ENCODE measurements around the gene GSTM3.
"Not testable (repeated sequence)": the region's sequence is repeated elsewhere in the genome, so short reads cannot be mapped to it uniquely, and the experiment has no call there.

The GSTM3 gene

GRCh38 chr1:109773900-109774485 is 33.2 kb upstream of the GSTM3 start:
- DNase-seq (ENCODE audit: low read depth) = no peak

GRCh38 chr1:109773203-109773899 is 32.5 kb upstream of the GSTM3 start:
- no peak for DNase-seq (ENCODE audit: low read depth)

DNA sequence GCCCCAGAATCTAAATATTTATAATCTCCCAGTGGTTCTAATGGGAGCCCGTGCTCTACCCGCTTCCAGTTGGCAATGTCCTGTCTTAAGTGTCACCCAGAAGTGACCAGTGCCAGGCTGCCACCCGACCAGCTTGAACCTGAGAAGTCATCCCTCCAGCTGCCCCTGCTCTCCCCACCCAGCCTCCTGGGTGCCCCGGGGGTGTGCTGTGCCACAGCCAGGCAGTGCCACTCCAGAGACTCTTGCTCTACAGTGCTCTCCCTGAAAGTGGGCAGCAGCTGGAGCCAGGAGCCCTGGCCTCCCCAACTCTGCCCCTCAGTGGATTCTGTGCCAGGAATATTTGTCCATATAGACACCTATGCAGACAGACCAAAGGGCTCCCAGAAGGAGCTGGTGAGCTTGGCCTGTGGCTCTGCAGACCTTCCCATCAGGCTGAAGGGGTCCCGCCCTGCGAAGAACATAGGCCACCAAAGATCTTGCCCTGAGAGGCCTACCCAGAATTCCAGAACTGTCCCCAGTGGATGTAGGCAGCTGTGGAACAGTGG is 31.9 kb upstream of the GSTM3 start:
- DNase-seq (ENCODE audit: low read depth) = no peak

DNA sequence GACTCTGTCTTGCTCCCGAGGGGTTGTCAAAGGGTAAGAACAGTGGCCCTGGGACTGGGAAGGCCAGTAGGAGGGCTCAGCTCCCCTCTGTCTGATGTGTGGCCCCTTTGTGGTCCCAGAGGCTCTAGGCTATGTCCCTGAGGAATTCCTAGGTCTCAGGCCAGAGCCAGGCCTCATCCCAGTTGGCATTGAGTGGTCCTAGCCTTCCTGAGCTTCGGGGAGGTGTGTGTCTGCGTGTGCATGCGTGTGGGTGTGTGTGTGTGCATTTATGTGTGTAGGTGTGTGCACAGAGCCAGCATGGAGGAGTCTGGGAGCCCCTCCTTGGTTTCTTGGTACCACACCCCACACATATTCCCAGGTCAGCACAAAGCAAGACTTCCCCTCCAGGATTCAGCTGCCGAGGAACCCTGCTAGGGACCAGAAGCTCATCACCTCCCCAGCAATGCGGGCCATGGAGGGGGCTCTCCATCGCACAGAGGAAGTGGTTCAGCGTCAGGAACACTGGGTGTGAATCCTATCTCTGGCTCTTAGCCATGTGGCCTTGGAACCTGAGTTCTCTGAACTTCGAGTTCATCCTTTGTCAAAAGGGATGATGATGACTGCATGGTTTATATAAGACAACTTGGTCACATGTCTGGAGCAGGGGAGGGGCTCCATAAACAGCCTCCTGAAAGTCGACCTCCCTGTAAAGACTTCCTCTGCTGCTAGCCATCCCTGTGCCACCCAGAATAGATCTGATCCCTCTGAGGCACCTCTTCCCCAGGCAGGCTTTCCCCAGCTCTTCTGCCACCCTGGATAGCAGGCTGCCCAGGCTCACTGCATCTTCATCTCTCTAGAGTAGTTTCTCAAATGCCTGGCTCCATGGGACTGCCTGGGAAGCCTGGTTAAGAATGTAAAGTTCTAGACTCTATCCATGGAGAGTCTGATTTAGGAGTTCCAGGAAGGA is 31.1 kb upstream of the GSTM3 start:
- no peak for DNase-seq (ENCODE audit: low read depth)

GRCh38 chr1:109770331-109771095 is 29.7 kb upstream of the GSTM3 start:
- no peak for DNase-seq (ENCODE audit: low read depth)

DNA sequence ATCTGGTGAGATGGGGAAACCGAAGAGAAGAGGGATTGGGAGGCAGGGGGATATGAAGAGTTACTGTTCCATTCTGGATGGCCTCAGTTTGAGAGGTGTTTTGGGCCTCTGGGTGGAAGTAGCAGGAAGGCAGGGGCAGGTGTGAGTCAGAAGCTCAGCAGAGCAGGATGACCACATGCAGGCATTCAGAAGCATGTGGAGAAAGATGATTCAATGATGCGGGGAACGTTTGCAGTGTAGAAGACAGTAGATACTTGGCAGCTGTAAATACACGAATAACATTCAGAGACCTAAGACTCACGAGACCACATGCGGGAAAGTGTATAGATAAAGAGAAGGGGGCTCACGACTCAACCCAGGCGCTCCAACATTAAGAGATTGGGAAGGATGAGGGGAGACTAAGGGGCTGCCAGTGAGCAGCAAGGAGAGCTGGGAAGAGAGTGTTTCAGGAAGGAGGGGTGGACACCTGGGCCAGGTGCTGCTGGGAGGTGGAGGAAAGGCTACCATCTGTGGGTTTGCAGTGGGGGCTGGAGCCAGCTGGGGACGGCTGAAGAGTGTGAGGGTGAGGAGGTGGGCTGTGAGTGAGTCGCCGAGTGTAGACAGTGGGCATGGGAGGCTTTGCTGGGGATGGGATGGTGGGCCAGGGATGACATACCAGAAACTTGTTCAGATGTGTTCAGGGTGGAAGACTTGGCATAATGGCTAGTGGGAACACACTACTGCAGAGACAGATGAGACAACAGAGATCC is 28.7 kb upstream of the GSTM3 start:
- no peak for DNase-seq (ENCODE audit: low read depth)

- DNase-seq (ENCODE audit: low read depth) = no peak
Measured at GRCh38 chr1:109768820-109769219, 28.0 kb upstream of the GSTM3 start.

DNA sequence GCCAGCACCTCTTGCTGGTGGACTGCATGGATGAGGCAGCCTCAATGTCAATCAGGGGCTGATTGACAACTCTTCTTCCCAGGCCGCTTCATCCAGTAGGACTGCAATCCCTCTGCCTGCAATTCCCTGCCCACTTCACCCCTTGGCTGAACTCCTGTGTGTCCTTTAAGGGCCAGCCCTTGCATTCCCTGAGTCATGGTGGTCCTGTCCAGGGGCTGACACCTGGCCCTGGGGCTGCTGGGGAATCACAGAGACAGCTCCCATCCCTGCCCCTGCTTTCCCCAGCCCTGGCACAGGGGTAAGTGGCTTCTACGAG is 27.5 kb upstream of the GSTM3 start:
- DNase-seq (ENCODE audit: low read depth) = no peak

DNA sequence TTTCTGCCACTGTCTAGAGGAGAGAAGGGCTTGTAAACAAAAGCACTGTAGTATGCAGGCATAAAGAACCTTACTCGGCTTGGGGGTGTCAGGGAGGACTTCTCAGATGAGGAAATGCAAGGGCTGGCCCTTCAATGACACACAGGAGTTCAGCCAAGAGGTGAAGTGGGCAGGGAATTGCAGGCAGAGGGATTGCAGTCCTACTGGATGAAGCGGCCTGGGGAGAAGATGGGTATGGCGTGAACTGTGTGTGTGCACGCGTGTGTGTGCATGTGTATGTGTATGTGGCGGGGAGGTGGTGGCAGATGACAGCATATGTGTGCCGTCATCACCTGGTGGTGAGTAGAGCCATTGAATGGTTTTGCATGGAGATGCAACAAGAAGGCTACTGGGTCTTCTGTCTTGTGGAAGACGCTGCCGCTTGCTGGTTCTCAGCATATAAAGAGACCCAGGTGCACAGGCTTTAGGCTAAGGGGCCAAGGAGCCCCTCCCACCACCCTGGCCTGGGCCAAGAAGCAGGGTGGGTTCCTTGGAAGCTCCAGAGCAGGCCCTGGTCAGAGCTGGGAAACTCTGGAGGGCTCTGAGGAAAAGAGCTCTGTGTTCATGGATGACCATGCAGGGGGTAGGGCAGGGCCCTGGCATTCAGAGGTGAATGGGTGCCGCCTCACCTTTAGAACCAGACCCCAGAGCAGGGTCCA is 26.9 kb upstream of the GSTM3 start:
- DNase-seq (ENCODE audit: low read depth) = no peak

DNA sequence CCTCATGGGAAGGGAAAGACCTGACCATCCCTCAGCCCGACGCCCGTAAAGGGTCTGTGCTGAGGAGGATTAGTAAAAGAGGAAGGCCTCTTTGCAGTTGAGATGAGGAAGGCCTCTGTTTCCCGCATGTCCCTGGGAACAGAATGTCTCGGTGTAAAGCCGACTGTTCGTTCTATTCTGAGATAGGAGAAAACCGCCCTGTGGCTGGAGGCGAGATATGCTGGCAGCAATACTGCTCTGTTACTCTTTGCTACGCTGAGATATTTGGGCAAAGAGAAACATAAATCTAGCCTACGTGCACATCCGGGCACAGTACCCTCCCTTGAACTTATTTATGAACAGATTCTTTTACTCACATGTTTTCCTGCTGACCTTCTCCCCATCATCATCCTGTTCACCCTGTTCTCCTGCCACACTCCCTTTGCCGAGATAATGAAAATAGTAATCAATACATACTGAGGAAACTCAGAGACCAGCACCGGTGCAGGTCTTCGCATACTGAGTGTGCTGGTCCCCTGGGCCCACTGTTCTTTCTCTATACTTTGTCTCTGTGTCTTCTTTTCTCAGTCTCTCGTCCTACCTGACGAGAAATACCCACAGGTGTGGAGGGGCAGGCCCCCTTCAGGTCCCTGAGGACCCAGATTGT is 26.3 kb upstream of the GSTM3 start:
- DNase-seq (ENCODE audit: low read depth) = not testable (repeated sequence)

- no peak for DNase-seq (ENCODE audit: low read depth)
Measured at GRCh38 chr1:109765896-109766615, 25.2 kb upstream of the GSTM3 start.

DNA sequence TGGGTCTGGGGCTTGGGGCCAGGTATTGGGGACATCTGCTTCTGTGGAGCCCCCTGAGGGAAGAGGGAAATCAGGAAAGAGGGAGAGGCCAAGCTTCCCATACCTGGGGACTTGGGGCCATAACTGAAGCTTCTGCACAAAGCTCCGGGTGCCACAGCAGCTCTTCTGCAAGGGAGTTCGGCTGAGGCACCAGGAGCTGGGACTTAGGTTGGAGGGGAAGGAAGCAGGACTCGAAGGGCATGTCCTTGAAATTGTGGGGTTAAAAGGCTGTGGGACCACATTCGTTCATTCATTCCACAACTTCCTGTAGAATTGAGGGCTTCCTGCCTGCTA is 24.6 kb upstream of the GSTM3 start:
- no peak for DNase-seq (ENCODE audit: low read depth)

- no peak for DNase-seq (ENCODE audit: low read depth)
Measured at GRCh38 chr1:109764561-109765482, 24.0 kb upstream of the GSTM3 start.

DNA sequence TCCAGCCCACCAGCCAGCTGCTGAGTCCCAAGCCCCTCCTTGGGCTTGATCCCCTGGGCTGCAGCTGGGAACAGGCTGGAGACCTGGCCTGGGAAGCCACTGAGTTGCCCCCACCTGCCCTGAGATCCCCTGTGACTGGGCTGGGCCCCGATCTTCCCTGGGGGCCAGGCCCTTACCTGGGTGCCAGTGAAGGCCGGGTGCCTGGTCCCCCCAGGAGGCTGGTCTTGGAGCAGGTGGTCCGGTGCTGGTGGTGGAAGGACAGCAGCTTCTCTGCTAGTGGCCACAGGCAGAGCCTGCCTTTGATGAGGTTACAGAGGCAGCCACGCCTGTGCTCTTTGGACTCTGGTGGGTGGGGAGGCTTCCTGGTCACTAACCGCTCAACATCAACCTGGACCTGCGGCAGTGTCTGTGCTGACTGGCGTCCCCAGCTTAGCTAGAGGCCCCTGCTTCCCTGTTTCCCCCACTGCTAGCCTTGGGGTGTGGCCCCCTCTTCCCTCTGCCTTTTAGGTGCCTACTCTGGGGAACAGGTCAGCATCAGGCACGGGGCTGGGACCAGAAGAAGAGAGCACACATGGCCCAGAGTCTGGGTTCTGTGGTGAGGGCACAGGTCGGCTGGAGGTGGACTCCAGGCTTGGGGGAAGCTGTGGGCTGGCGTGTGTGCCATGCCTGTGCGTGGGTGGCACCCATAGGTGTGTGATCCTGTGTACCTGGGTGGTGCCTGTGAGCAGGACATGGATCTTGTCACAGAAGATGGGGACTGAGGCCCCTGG is 23.0 kb upstream of the GSTM3 start, which contains the start of gene EPS8L3:
Gene EPS8L3 (minus strand): TSS at position 278 of the 770 bp plus-strand sequence. CDS start 2,174 bp downstream, outside the sequence.
- DNase-seq (ENCODE audit: low read depth) = no peak

DNA sequence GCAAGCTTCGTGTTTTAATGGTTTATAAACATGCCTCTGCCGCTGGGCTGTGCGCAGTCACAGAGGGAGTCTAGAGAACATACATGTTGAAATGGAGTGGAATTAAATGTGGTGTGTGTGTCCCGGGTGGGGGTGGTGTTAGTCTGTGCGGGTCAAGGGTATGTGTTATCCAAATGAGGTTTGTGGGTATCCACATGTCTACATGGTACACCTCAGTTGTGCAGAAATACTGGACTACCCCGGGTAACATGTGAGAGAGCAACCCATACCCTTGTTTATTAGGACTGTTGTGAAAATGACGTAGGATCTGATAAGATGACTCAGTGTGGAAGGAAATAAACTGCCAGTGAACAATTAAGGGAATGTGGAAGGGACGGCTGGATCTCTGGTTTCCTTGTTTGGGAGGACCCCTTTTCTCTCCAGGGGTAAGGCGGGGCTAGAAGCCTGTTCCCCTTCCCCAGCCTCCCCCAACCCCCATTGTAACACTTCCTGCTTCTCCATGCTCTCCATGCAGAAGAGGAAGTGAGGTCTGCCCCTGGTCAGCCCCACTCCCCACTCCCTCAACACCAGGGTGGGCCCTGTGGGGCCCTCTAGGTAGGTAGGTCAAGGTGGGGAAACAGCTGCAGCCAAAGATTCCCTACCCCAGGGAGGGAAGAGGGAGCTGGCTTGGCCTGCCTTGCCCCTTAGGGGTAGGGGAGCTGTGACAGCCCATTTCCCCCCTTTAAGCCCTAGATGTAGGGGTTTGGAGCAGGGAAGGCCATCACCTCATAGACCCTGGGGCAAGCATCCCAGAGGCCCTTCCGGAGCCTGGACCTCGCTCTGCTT is 22.2 kb upstream of the GSTM3 start:
- no peak for DNase-seq (ENCODE audit: low read depth)

- no peak for DNase-seq (ENCODE audit: low read depth)
Measured at GRCh38 chr1:109762039-109762585, 21.3 kb upstream of the GSTM3 start.

All from stimulated activated CD8-positive, alpha-beta memory T cell treated with anti-CD3 and anti-CD28 coated beads, Interleukin-15, amount 100 ng/mL, for 24 hours (primary cell).